K562 (cell line): ENCODE results near the gene ZNF747. TPM values are rescaled to one million over a fixed set of nuclear protein-coding genes. Genes with fewer than 3 reads are reported as not detected.
A peak's percentile ranks its signal among the peaks of the same experiment; 100 is the strongest.

Source experiments
- E2F3 ChIP-seq: fragments of 250-450 bp; sonication (Bioruptor Pico); IDR thresholded peaks from 2 replicates; pipeline ENCODE4 v1.4.0; 2020; ENCODE audit warnings: mild to moderate bottlenecking
- ILK ChIP-seq: fragments of 450-650 bp; IDR thresholded peaks from 2 replicates; pipeline ENCODE4 v1.6.1; 2016; ENCODE audit warnings: missing genetic modification characterization, low read depth, mild to moderate bottlenecking, missing compliant biosample characterization, moderate library complexity, borderline replicate concordance
- NCOA1 ChIP-seq: fragments of 450-650 bp; IDR thresholded peaks from 2 replicates; pipeline ENCODE4 v1.6.1; 2016; ENCODE audit warnings: low read depth
- NFYB ChIP-seq: IDR thresholded peaks from 2 replicates; pipeline ENCODE4 v1.6.1; 2011; ENCODE audit warnings: mild to moderate bottlenecking, moderate library complexity; ENCODE audit not compliant: insufficient read length; ENCODE audit errors: extremely low read depth
- SIRT6 ChIP-seq: IDR thresholded peaks from one replicate; pipeline ENCODE4 v1.6.1; 2012; ENCODE audit warnings: low read depth, mild to moderate bottlenecking, control low read depth, inconsistent platforms, low read length, moderate library complexity
- SRSF7 ChIP-seq: fragments of 200-400 bp; formaldehyde crosslinking; optimal IDR thresholded peaks from 2 replicates; pipeline ENCODE3; 2017; ENCODE audit warnings: mild to moderate bottlenecking, low read depth, low read length
- TOE1 ChIP-seq, 2 experiments: fragments of 450-650 bp in 1 of 2; sonication (generic) in 1 of 2; formaldehyde crosslinking in 1 of 2; IDR thresholded peaks; 2 replicates each; pipeline versions ENCODE4 v1.7.1 to v1.8.0; 2016 to 2022; ENCODE audit warnings: borderline replicate concordance in 2 of 2, mild to moderate bottlenecking in 2 of 2, antibody characterized with exemption in 1 of 2, inconsistent platforms in 1 of 2, low read depth in 1 of 2, missing genetic modification reagents in 1 of 2, moderate library complexity in 1 of 2
- ZBTB7A ChIP-seq: IDR thresholded peaks from 2 replicates; pipeline ENCODE4 v1.6.1; 2011; ENCODE audit warnings: low read depth, mild to moderate bottlenecking, low read length, moderate library complexity, borderline replicate concordance; ENCODE audit not compliant: control insufficient read depth
- ZNF146 ChIP-seq: IDR thresholded peaks from one replicate; pipeline ENCODE4 v1.6.1; 2018; ENCODE audit warnings: missing compliant biosample characterization; ENCODE audit not compliant: unreplicated experiment
- ZNF551 ChIP-seq: fragments of 250-450 bp; sonication (Bioruptor Pico); IDR thresholded peaks from 2 replicates; pipeline ENCODE4 v1.5.0; 2021; ENCODE audit warnings: mild to moderate bottlenecking, moderate library complexity
- ZNF76 ChIP-seq: fragments of 250-450 bp; sonication (Bioruptor Pico); IDR thresholded peaks from 2 replicates; pipeline ENCODE4 v1.4.0; 2020; ENCODE audit warnings: mild to moderate bottlenecking, moderate library complexity, borderline replicate concordance
- polyA plus RNA-seq, 8 experiments: library from polyadenylated mRNA; depleted of rRNA in 4 of 8; stranded (reverse) in 5 of 8; unstranded in 3 of 8; fragments of >200 nt; fragmentation: Nextera tagmentation in 2 of 8; fragmentation: Illumina TruSeq in 1 of 8; extraction: Ambion mirVana in 2 of 8; extraction: Trizol in 1 of 8; gene quantifications; 2 replicates each; pipeline versions ENCODE4 v1.2.1 to v1.2.3, GENCODE V29; 2011 to 2014; ENCODE audit warnings: inconsistent platforms in 1 of 8, missing spikeins in 1 of 8
- total RNA-seq, 7 experiments: library from RNA; depleted of rRNA in 6 of 7; stranded (reverse); fragments of >200 nt in 6 of 7; fragmentation: Illumina TruSeq in 2 of 7; extraction: Trizol in 2 of 7; gene quantifications; 2 replicates each; pipeline versions ENCODE4 v1.2.1 to v1.2.3, GENCODE V29; 2011 to 2021; ENCODE audit warnings: low replicate concordance in 1 of 7
- TF ChIP-seq, protein P1 (sequence below), 2 experiments: fragments of 450-650 bp in 1 of 2; sonication (generic) in 1 of 2; formaldehyde crosslinking in 1 of 2; IDR thresholded peaks; 2 replicates each; pipeline versions ENCODE4 v1.7.1 to v1.9.0; 2016 to 2022; ENCODE audit warnings: inconsistent platforms in 1 of 2, mild to moderate bottlenecking in 1 of 2, missing genetic modification reagents in 1 of 2
- TF ChIP-seq, protein P2 (sequence below): fragments of 150-350 bp; conservative IDR thresholded peaks from 2 replicates; pipeline ENCODE4 v1.6.1; 2014; ENCODE audit warnings: low read length

Gene ZNF747
- total and polyA plus RNA-seq, 9 of the 15 experiments (the other 6 are each of a cell fraction or from before 2014, with no cell fraction given) = 0.14 to 3.3 (median 1.5) TPM

DNA sequence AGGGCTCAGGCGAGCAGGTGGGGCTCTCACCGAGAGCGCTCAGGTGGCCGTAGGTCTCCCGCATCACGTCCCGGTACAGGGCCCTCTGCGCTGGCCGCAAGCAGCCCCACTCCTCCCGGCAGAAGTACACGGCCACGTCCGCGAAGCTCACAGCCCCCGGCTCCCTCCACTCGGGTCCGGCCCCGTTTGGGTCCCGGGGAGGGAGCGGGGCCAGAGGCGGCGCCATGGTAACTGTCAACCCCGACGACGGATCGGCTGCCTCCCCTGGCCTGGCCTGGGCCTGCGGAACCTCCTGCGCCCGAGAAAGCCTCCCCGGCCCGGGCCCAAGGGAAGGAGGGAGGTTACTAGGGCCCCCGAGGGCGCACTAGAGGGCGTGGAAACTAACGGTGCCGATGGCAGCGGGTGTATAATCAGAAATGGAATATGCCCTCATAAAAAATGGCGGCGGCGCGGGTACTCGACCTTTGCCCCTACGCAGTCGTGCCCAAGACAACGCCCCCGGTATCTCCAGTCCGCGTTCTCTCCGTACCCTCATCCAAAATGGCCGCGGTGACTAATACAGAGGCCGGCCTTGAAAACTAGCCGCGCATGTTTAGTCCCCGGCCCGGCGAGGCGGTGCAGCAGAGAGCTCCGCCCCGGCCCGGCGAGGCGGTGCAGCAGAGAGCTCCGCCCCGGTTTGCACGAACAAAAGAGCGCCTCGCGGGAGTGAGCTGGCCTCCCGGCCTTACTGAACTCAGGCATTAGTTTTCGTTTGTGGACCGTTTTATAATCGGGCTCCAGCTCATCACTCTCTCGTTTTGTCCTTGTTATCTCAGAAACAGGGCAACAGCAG, 23.5 kb upstream of the ZNF747 start, which contains the start of gene ZNF764 (continued):
- TF ChIP-seq, protein P1, sequence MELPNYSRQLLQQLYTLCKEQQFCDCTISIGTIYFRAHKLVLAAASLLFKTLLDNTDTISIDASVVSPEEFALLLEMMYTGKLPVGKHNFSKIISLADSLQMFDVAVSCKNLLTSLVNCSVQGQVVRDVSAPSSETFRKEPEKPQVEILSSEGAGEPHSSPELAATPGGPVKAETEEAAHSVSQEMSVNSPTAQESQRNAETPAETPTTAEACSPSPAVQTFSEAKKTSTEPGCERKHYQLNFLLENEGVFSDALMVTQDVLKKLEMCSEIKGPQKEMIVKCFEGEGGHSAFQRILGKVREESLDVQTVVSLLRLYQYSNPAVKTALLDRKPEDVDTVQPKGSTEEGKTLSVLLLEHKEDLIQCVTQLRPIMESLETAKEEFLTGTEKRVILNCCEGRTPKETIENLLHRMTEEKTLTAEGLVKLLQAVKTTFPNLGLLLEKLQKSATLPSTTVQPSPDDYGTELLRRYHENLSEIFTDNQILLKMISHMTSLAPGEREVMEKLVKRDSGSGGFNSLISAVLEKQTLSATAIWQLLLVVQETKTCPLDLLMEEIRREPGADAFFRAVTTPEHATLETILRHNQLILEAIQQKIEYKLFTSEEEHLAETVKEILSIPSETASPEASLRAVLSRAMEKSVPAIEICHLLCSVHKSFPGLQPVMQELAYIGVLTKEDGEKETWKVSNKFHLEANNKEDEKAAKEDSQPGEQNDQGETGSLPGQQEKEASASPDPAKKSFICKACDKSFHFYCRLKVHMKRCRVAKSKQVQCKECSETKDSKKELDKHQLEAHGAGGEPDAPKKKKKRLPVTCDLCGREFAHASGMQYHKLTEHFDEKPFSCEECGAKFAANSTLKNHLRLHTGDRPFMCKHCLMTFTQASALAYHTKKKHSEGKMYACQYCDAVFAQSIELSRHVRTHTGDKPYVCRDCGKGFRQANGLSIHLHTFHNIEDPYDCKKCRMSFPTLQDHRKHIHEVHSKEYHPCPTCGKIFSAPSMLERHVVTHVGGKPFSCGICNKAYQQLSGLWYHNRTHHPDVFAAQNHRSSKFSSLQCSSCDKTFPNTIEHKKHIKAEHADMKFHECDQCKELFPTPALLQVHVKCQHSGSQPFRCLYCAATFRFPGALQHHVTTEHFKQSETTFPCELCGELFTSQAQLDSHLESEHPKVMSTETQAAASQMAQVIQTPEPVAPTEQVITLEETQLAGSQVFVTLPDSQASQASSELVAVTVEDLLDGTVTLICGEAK (IDR thresholded peaks at IDR 0.05) = no peak
- TF ChIP-seq, protein P1 (CRISPR knock-in tag; IDR thresholded peaks at IDR 0.05) = no peak
- TF ChIP-seq SIRT6 (no peak), ZBTB7A (peak; percentile 62; the same call in 1 of the 2 replicates), ILK (tag) (no peak), NCOA1 (no peak), ZNF146 (CRISPR knock-in tag) (no peak), TOE1 (IDR thresholded peaks at IDR 0.05; ENCODE audit: borderline replicate concordance) (0 out of 2 replicates have a peak, but pooled peaks have one; percentile 17), TOE1 (CRISPR knock-in tag; IDR thresholded peaks at IDR 0.05; ENCODE audit: borderline replicate concordance, low read depth) (0 out of 2 replicates have a peak, but pooled peaks have one; percentile 35), ZNF551 (CRISPR knock-in tag) (no peak), ZNF76 (CRISPR knock-in tag) (no peak), E2F3 (no peak), NFYB (no peak), SRSF7 (no peak)
- TF ChIP-seq, protein P2, sequence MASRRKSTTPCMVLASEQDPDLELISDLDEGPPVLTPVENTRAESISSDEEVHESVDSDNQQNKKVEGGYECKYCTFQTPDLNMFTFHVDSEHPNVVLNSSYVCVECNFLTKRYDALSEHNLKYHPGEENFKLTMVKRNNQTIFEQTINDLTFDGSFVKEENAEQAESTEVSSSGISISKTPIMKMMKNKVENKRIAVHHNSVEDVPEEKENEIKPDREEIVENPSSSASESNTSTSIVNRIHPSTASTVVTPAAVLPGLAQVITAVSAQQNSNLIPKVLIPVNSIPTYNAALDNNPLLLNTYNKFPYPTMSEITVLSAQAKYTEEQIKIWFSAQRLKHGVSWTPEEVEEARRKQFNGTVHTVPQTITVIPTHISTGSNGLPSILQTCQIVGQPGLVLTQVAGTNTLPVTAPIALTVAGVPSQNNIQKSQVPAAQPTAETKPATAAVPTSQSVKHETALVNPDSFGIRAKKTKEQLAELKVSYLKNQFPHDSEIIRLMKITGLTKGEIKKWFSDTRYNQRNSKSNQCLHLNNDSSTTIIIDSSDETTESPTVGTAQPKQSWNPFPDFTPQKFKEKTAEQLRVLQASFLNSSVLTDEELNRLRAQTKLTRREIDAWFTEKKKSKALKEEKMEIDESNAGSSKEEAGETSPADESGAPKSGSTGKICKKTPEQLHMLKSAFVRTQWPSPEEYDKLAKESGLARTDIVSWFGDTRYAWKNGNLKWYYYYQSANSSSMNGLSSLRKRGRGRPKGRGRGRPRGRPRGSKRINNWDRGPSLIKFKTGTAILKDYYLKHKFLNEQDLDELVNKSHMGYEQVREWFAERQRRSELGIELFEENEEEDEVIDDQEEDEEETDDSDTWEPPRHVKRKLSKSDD = 0 out of 2 replicates have a peak, but pooled peaks have one; percentile 58
